Dedifferentiated amniotic fluid mesenchymal stem cell (primary cell): ENCODE measurements around the gene LRRN3.
A peak's percentile ranks its signal among the peaks of the same experiment; 100 is the strongest.

Source experiments
- DNase-seq: peaks from one replicate; pipeline ENCODE4 v3.0.0-alpha.2; 2016; ENCODE audit errors: extremely low spot score

The LRRN3 gene

GRCh38 chr7:111077001-111077400, 13.9 kb upstream of the LRRN3 start:
- no peak for DNase-seq

DNA sequence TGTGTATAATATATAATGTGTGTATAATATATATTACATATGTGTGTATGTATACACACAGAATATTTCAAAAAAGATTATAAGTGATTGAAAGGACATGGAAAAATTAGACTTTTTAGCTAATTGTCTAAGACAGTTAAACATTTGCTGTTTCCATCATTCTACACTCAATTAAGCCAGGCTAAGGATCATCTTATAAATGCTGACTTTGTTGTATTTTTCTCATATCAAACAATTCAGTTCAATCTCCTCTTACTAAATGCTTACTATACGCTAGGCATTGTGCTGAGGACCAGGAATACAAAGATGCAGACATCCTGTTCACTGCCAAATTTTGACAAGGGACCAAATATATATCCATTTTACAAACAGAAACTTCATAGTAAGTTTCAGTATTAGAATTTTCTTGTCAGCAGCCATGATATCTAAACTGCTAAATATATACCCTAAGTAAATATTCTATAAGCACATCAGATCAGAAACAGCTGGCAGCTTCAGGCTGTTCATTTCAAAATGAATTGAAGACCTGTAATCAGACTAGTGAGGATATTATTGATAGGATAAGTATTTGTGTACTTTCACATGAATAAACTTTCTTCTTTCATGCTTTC, 10.3 kb upstream of the LRRN3 start:
- no peak for DNase-seq

- no peak for DNase-seq
Measured at GRCh38 chr7:111081546-111082267, 9.2 kb upstream of the LRRN3 start.

GRCh38 chr7:111082351-111082750, 8.6 kb upstream of the LRRN3 start:
- DNase-seq = peak; percentile 44

DNA sequence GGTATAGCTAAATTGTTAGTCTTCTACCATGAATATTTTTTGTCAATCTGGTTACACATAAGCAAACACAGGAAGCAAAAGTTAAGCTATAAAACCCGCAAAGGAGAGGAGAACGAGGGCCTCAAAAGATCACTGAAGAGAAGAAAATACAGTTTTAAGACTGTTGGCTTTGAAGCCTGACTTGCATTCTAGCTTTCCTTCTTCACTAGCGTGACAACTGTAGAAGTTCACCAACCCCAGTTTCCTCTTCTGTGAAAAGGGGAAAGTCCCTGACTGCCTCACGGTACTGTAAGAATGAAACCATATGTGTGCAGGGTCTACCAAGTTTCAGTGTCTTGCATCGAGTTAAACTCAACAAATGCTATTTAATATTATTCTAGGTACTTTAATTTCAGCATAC, 7.5 kb upstream of the LRRN3 start:
- peak; percentile 89 for DNase-seq

DNA sequence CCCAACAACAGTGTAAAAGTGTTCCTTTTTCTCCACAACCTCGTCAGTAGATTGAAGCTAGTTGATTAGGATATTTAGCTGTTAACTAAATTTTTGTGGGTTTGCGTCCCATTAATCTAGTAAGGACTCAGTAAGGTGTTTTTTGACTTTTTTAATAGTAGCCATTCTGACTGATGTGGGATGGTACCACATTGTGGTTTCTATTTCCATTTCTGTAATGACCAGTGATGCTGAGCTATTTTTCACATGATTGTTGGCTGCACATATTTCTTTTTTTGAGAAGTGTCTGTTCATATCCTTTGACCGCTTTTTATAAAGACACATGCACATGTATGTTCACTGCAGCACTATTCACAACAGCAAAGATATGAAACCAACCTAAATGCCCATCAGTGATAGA, 5.6 kb upstream of the LRRN3 start:
- DNase-seq = no peak

DNA sequence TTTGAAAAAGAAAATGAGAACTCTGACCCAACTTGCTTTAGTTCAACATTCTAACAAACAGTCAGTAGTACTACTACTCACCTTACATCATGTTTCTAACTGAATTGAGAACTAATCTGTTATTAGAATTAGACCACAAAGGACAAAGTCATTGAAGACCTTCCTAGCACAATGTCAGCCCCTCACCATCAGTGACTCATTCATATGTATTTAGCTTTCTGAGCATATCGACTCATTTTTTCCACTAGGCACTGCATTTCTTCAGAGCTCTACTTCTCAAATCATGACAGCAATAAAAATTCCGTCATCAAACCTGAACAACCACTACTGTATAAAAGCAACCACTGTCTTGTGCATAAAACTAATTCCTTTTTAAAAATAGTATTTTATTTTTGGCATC, 4.4 kb upstream of the LRRN3 start:
- DNase-seq = no peak

GRCh38 chr7:111088328-111088727, 2.6 kb upstream of the LRRN3 start:
- DNase-seq = no peak

- DNase-seq = peak; percentile 67
Measured at GRCh38 chr7:111089822-111090426, 1.0 kb upstream of the LRRN3 start.

DNA sequence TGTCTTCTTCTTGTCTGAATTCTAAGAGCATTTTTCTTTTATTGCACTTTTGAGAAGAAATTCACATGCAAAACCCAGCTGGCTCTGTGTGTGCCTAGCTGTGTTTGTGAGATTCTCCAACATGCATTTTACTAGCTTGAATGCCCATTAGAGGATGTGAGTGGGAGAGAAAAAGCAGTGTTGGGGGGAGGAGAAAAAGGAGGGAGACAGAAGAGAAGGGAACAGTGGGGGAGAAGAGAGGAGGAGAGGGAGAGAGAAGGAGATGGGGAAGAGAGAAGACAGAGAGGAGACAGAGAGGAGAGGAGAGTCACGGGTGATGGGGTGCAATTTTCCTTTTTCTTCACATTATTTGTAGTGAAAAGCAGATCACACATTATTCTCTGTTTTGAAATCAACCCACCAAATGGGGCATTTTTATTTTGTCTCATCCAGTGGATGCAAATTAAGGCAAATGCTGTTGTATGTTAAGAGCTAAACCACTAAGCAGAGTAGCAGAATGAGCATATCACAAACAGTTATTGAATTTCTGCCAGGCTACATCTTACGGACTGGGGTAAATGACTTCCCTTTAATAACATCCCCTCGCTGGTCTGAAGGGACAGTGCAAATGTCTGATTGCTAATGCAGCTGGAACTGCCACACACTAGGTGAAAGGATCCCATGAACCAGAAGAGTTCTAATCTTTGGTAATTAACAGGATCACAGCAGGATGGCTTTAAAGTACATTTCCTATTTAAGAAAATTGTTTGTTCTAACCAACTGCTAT, 849 bp downstream of the LRRN3 start:
- no peak for DNase-seq

GRCh38 chr7:111092406-111093236, 1.7 kb downstream of the LRRN3 start:
- DNase-seq = no peak

- DNase-seq = no peak
Measured at GRCh38 chr7:111093496-111093895, 2.6 kb downstream of the LRRN3 start.

DNA sequence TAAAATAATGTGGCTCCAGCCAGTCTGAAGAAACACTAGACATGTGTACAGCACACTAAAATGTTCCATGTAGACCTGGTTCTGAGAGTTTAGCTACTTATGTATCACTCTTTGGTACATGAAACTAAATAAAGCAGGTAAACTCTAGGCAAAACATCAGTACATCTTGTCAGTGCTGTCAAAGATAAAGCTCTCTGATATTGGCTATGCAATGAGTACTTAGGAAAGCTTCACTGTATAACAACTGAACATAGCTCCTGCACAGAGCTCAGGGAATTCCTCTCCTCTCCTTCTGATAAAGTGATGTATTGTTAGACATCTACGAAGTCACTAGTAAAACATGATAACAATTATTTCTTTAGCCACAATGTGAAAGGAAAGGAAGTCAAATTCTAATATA, 3.5 kb downstream of the LRRN3 start:
- no peak for DNase-seq

GRCh38 chr7:111096997-111097396, 6.1 kb downstream of the LRRN3 start:
- no peak for DNase-seq

DNA sequence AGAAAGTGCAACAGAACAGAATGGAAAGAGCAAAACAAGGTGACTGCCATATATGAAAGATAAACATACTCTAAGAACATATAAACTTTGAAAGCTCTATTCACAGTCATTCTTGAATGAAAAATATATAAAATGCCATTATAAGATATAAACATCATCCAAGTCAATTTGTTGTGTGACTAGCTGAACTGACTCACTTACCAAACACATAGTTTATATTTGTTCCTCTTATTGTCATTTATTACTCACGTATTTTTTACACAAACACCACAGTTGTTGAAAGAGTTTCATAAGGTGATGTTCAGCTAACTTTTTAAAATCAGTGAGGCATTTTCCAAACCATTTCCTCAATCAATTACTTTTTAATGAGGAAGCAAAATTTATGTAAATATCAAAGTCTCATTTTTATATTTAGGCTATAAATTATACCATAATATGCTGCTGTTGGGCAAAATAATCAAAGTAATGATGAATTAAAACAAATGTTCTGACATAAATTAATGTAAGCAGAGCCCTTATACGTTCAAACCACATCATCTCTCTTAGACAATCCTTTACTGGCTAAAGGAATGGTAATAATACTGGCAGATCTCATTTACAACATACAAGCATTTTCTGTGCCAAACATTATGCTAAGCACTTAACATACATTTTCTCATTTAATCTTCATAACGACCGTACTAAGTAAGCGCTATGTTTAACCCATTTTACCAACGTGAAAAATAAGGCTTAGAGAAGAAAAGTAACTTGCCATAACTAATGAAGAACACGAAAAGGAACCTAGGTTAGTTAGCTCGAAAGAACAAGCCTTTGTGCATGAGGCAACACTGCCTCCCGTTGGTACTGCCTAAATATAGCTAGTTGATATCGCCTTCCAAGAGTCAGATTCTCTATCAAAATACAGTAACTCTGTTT, 7.3 kb downstream of the LRRN3 start:
- no peak for DNase-seq

DNA sequence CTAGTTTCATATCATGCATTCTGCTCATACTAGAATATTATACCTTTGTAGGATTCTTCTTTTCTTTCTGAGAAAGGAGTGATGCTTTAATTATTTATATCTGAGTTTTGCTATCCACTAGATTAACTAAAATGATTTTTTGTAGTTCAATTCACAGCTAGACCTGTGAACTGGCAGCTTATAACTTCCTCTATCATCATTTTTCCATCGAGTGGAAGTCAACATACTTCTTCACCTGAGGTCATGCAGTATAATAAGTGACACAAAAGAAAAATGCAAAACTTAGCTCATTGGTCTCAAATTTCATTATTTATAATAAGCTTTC, 8.0 kb downstream of the LRRN3 start:
- no peak for DNase-seq

DNA sequence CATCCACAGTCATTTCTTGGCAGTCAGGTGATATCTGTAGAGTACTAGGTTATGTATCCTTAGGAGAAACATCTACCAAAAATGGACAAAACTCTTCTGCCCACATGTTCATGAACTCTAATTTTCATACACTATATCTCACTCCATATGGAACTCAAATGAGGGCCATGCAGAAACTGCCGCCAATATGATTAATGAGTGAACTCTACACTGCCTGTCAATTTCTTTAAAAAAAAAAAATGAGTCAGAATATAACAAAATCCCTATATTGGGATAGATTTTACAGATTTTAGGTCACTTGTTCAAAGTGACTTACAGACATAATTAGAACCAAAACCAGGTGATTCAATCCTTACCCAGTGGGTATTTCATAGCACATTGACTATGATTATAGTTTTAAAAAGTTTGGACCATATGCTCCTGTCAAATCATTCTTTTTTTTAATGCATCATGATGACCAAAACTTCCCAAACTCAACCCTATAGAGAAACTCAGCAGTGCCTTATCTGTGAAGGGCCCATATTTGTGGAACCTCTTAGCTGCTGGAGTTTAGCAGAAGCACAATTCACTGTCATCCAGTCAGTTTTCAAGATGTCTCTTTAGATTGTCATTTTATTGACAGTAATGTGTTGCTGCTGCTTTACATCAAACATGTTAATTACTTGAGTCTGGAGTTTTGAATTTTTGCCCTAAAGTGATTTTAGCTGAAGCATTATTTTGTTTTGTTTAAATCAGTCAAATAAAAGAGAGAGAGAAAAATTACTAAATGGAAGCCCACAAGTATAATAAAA, 11.1 kb downstream of the LRRN3 start:
- no peak for DNase-seq

DNA sequence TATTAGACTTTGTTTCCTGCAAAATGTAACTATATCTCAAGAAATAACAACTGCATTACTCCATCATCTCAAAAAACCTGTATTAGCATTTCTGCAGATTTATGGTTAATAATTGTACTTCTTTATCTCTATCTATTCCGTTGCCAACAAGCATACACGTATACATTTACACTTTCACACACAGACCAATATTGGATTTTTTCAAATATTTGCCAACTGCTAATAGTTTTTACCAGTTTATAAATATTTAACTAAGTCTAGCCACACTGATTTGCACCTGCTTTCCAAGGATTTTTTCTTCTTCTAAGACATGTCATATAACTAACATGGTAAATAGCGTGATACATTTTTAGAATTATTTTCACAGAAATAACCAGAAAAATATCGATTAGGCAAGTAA, 12.2 kb downstream of the LRRN3 start:
- DNase-seq = no peak

DNA sequence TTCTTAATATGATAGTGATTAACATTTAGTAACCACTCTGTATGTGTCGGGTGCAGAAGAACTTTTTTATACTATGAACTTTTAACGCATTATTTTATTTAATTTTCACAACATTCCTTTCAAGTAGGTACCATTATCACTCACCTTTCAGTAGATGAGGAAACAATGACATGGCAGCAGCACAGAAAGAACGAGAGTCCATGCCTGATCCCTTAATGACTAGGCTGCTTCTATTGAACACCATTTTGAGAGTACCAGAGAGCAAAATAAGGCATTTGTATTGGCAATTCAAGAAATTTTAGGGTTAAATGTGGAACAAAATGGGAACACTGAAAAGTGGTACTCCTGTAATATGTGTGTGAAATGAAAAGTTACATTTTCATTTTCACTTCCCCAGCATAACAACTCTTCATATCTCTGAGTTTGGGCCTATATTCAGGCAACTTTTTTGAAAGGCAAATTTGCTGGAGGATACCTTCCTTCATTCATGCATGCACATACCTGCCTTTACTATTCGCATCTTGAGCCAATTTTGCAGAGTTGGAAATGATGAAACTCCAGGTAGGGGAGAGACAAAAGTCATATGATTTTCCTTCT, 12.8 kb downstream of the LRRN3 start:
- no peak for DNase-seq

DNA sequence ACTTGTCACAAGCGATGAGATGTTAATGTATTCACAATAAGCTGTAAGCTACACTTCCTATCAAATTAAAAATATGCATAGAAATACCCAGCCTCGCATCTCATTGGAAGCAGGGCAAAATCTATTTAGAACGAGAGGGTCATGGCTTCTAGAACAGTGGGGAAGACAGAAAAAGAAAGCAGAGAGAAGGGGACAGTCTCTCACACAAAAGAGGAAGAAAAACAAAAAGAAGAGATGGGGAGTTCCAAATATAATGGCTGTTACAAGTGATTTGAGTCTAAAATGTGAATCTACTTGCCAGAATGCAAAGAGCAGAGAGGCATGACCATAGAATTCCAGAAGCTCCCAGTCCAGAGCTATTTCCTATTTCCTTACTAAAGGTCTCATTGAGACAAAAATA, 13.8 kb downstream of the LRRN3 start:
- no peak for DNase-seq
